A549 (cell line): ENCODE data around the gene SVIL.

Experiments
- CEBPB ChIP-seq, 2 experiments: fragments of >200 bp in 1 of 2; sonication (Bioruptor Twin) in 1 of 2; formaldehyde crosslinking in 1 of 2; IDR thresholded peaks; 2 replicates each; pipeline ENCODE4 v1.6.1; 2012 to 2016
- CHD2 ChIP-seq: fragments of 150-350 bp; IDR thresholded peaks from 2 replicates; pipeline ENCODE4 v1.6.1; 2014; ENCODE audit warnings: low read length; ENCODE audit not compliant: partially characterized antibody
- HOXB13 ChIP-seq: fragments of 250-450 bp; sonication (Bioruptor Pico); IDR thresholded peaks from 2 replicates; pipeline ENCODE4 v1.5.0; 2020; ENCODE audit warnings: low read depth, mild to moderate bottlenecking, moderate library complexity
- JUN ChIP-seq, 2 experiments: fragments of >200 bp; sonication (Bioruptor Twin); formaldehyde crosslinking; IDR thresholded peaks; 2 replicates in 1 of 2; 3 replicates in 1 of 2; pipeline ENCODE4 v1.6.1; 2016 to 2017
- JUNB ChIP-seq: fragments of >200 bp; sonication (Bioruptor Twin); formaldehyde crosslinking; IDR thresholded peaks from 2 replicates; pipeline ENCODE4 v1.6.1; 2016
- MAZ ChIP-seq: fragments of 150-350 bp; IDR thresholded peaks from 2 replicates; pipeline ENCODE4 v1.6.1; 2014; ENCODE audit warnings: antibody characterized with exemption, low read depth, low read length, borderline replicate concordance
- POLR2A ChIP-seq: IDR thresholded peaks from 2 replicates; pipeline ENCODE4 v1.6.1; 2012; ENCODE audit warnings: mild to moderate bottlenecking, low read length
- RCOR1 ChIP-seq: fragments of 150-350 bp; IDR thresholded peaks from 2 replicates; pipeline ENCODE4 v1.6.1; 2014; ENCODE audit warnings: antibody characterized with exemption, low read length, low read depth
- RFX5 ChIP-seq: fragments of 450-650 bp; IDR thresholded peaks from 2 replicates; pipeline ENCODE4 v1.7.1; 2014; ENCODE audit warnings: antibody characterized with exemption, mild to moderate bottlenecking, moderate library complexity
- TF ChIP-seq, protein P1 (sequence below): fragments of >200 bp; sonication (Bioruptor Twin); formaldehyde crosslinking; IDR thresholded peaks from 3 replicates; pipeline ENCODE4 v1.5.1; 2016
- TF ChIP-seq, protein P2 (sequence below): fragments of 200-600 bp; sonication (generic); IDR thresholded peaks from 2 replicates; pipeline ENCODE4 v1.6.1; 2016; ENCODE audit warnings: antibody characterized with exemption, mild to moderate bottlenecking, moderate library complexity
- TF ChIP-seq, protein P3 (sequence below): IDR thresholded peaks from 2 replicates; pipeline ENCODE4 v1.6.1; 2012
- TF ChIP-seq, protein P4 (sequence below): fragments of >200 bp; sonication (Bioruptor Twin); formaldehyde crosslinking; IDR thresholded peaks from 3 replicates; pipeline ENCODE4 v1.6.1; 2016
- TF ChIP-seq, protein P5 (sequence below): IDR thresholded peaks from 2 replicates; pipeline ENCODE4 v1.6.1; 2012

DNA sequence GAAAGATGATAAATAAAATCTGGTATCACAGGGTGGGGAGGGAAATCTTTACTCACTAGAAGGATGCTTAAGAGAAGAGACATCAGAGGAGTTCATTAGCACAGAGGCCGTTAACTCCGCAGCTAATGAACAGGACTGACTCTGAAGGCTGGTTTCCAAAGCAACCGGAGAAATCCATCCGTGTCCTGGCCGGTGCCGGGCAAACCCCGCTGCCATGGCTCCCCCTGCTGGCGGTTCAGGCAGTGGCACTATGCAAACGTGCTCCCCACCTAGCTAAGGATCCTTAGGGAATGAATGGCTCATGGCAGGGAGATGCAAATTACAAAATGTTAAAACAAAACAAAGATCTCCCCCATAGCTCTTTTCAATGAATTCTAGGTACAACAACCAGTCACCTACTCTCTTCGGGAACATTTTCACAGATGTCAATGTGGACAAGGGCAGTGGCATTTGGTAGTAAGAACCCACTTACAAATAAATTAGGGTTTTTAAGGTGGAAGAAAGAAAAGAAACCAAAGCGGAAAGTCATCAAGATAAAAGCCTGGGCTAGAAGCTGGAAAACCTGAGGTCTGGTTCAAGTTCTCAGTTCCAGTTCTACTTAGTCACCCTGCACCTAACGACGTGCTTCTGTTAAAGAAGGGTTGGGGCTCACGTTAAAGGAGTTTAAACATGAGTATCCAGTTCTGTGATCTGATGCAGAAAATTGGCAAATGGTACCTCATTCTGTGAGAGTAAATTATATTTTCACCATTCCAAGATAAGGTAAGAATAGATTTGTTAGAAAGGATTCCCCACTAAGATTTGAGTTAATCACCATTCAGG is 138.2 kb downstream of the SVIL start:
- TF ChIP-seq, protein P1, sequence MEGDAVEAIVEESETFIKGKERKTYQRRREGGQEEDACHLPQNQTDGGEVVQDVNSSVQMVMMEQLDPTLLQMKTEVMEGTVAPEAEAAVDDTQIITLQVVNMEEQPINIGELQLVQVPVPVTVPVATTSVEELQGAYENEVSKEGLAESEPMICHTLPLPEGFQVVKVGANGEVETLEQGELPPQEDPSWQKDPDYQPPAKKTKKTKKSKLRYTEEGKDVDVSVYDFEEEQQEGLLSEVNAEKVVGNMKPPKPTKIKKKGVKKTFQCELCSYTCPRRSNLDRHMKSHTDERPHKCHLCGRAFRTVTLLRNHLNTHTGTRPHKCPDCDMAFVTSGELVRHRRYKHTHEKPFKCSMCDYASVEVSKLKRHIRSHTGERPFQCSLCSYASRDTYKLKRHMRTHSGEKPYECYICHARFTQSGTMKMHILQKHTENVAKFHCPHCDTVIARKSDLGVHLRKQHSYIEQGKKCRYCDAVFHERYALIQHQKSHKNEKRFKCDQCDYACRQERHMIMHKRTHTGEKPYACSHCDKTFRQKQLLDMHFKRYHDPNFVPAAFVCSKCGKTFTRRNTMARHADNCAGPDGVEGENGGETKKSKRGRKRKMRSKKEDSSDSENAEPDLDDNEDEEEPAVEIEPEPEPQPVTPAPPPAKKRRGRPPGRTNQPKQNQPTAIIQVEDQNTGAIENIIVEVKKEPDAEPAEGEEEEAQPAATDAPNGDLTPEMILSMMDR, result peak; percentile 87
- no peak for TF ChIP-seq JUNB
- TF ChIP-seq CHD2, result no peak
- TF ChIP-seq RFX5, result no peak
- TF ChIP-seq JUN (IDR thresholded peaks at IDR 0.05), result no peak
- no peak for TF ChIP-seq HOXB13 (CRISPR knock-in tag)
- TF ChIP-seq, protein P2, sequence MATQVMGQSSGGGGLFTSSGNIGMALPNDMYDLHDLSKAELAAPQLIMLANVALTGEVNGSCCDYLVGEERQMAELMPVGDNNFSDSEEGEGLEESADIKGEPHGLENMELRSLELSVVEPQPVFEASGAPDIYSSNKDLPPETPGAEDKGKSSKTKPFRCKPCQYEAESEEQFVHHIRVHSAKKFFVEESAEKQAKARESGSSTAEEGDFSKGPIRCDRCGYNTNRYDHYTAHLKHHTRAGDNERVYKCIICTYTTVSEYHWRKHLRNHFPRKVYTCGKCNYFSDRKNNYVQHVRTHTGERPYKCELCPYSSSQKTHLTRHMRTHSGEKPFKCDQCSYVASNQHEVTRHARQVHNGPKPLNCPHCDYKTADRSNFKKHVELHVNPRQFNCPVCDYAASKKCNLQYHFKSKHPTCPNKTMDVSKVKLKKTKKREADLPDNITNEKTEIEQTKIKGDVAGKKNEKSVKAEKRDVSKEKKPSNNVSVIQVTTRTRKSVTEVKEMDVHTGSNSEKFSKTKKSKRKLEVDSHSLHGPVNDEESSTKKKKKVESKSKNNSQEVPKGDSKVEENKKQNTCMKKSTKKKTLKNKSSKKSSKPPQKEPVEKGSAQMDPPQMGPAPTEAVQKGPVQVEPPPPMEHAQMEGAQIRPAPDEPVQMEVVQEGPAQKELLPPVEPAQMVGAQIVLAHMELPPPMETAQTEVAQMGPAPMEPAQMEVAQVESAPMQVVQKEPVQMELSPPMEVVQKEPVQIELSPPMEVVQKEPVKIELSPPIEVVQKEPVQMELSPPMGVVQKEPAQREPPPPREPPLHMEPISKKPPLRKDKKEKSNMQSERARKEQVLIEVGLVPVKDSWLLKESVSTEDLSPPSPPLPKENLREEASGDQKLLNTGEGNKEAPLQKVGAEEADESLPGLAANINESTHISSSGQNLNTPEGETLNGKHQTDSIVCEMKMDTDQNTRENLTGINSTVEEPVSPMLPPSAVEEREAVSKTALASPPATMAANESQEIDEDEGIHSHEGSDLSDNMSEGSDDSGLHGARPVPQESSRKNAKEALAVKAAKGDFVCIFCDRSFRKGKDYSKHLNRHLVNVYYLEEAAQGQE, result no peak
- TF ChIP-seq, protein P3, sequence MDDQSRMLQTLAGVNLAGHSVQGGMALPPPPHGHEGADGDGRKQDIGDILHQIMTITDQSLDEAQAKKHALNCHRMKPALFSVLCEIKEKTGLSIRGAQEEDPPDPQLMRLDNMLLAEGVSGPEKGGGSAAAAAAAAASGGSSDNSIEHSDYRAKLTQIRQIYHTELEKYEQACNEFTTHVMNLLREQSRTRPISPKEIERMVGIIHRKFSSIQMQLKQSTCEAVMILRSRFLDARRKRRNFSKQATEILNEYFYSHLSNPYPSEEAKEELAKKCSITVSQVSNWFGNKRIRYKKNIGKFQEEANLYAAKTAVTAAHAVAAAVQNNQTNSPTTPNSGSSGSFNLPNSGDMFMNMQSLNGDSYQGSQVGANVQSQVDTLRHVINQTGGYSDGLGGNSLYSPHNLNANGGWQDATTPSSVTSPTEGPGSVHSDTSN, result no peak
- TF ChIP-seq MAZ, result no peak
- TF ChIP-seq POLR2A, result no peak
- no peak for TF ChIP-seq CEBPB (IDR thresholded peaks at IDR 0.05)
- TF ChIP-seq, protein P4, sequence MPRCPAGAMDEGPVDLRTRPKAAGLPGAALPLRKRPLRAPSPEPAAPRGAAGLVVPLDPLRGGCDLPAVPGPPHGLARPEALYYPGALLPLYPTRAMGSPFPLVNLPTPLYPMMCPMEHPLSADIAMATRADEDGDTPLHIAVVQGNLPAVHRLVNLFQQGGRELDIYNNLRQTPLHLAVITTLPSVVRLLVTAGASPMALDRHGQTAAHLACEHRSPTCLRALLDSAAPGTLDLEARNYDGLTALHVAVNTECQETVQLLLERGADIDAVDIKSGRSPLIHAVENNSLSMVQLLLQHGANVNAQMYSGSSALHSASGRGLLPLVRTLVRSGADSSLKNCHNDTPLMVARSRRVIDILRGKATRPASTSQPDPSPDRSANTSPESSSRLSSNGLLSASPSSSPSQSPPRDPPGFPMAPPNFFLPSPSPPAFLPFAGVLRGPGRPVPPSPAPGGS, result no peak
- no peak for TF ChIP-seq RCOR1
- TF ChIP-seq, protein P5, sequence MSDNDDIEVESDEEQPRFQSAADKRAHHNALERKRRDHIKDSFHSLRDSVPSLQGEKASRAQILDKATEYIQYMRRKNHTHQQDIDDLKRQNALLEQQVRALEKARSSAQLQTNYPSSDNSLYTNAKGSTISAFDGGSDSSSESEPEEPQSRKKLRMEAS, result no peak
